Activated CD8-positive, alpha-beta T cell treated with anti-CD3 and anti-CD28 coated beads for 36 hours (primary cell): ENCODE results near the gene TOR2A. TPM values are rescaled to one million over a fixed set of nuclear protein-coding genes. Genes with fewer than 3 reads are reported as not detected.

Experiments used
- ATAC-seq: fragments of 200-7000 bp; cut with Tn5 transposase; one replicate; pipeline ENCODE4 v1.10.0; 2021; ENCODE audit warnings: mild to moderate bottlenecking, moderate library complexity
- CTCF ChIA-PET: fragments of 350-600 bp; sonication (Branson Sonifier 250); formaldehyde crosslinking; loops from one replicate; lab custom pipeline; 2021; ENCODE audit warnings: antibody characterized with exemption; lab: Charles Lee
- POLR2A ChIA-PET: fragments of 350-600 bp; sonication (Branson Sonifier 250); formaldehyde crosslinking; loops from one replicate; lab custom pipeline; 2021; ENCODE audit warnings: antibody characterized with exemption; lab: Charles Lee
- DNase-seq: peaks from one replicate; pipeline ENCODE4 v3.0.0-alpha.2; 2020
- H3K27ac Mint-ChIP-seq: one replicate; pipeline ENCODE4 v1.8.0; 2021; ENCODE audit warnings: mild to moderate bottlenecking, mixed read lengths
- H3K27me3 Mint-ChIP-seq: one replicate; pipeline ENCODE4 v1.8.0; 2021; ENCODE audit warnings: mixed read lengths
- H3K36me3 Mint-ChIP-seq: one replicate; pipeline ENCODE4 v1.8.0; 2021; ENCODE audit warnings: low read depth, mixed read lengths
- H3K4me1 Mint-ChIP-seq: one replicate; pipeline ENCODE4 v1.8.0; 2021; ENCODE audit warnings: low read depth, mixed read lengths
- H3K4me3 Mint-ChIP-seq: one replicate; pipeline ENCODE4 v1.8.0; 2021; ENCODE audit warnings: mild to moderate bottlenecking, moderate library complexity, mixed read lengths
- H3K9me3 Mint-ChIP-seq: one replicate; pipeline ENCODE4 v1.8.0; 2021; ENCODE audit warnings: mixed read lengths
- intact Hi-C: fragments of 100-400 bp; cut with micrococcal nuclease; formaldehyde crosslinking; loops from one replicate; pipeline ENCODE4 v1.10.0; 2022
- total RNA-seq, 2 experiments: library from RNA; stranded (reverse); gene quantifications; one replicate each; pipeline ENCODE4 v1.2.3, GENCODE V29; 2021
- TF ChIP-seq, protein P1 (sequence below): fragments of 200-600 bp; IDR thresholded peaks from one replicate; pipeline ENCODE4 v1.8.0; 2022; ENCODE audit warnings: antibody characterized with exemption, mild to moderate bottlenecking

Gene TOR2A
- total RNA-seq, 2 experiments from 2014 or later = 14.4 to 16.1 TPM

DNA sequence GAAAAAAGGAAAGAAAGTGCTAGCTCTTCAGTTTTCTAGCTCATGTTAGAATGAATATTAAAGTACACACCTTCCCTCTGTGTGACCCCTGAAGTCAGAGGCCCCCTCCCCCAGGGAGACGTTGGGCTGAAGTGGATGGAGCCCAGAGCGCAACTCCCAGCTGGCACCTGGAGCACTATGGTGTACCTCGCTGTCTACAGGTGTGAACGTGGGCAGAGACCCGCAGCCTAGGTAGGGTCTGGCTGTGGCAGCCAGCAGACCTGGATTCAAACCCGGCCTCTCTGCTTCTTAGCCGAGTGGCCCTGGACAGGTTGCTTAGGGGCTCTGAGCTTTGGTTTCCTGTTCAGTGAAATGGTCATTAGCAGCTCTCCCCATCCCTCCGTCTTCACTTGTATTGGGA is 6.3 kb downstream of the TOR2A start:
- H3K36me3 Mint-ChIP-seq = peaks cover 2% of the 10 kb centered on the region

DNA sequence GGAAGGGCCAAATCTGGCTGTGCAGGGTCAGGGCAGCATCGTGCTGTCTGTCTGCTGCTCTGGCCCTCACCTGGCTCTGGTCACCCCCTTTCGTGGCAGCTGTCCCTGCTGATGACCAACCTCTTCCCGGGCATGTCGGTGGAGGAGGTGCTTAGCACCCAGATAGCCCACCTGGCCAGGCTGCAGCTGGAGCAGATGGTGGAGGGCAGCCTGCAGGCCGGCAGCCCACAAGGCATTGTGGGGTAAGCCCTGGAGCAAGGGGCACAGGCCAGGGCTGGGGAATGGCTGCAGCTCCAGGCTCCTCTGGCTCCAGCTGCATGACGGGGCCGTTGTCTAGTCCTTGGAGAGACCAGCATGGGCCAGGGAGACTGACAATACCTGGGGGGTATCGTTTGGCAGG is 8.2 kb downstream of the TOR2A start:
- H3K4me3 Mint-ChIP-seq = no peak overlapping the region
- no peak for ATAC-seq
- TF ChIP-seq, protein P1, sequence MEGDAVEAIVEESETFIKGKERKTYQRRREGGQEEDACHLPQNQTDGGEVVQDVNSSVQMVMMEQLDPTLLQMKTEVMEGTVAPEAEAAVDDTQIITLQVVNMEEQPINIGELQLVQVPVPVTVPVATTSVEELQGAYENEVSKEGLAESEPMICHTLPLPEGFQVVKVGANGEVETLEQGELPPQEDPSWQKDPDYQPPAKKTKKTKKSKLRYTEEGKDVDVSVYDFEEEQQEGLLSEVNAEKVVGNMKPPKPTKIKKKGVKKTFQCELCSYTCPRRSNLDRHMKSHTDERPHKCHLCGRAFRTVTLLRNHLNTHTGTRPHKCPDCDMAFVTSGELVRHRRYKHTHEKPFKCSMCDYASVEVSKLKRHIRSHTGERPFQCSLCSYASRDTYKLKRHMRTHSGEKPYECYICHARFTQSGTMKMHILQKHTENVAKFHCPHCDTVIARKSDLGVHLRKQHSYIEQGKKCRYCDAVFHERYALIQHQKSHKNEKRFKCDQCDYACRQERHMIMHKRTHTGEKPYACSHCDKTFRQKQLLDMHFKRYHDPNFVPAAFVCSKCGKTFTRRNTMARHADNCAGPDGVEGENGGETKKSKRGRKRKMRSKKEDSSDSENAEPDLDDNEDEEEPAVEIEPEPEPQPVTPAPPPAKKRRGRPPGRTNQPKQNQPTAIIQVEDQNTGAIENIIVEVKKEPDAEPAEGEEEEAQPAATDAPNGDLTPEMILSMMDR = no peak
- no peaks in the 10 kb centered on the region for H3K9me3 Mint-ChIP-seq
- no peak overlapping the region for H3K27ac Mint-ChIP-seq
- H3K4me1 Mint-ChIP-seq = no peaks in the 10 kb centered on the region
- intact Hi-C loops = no loop called here
- H3K36me3 Mint-ChIP-seq = no peaks in the 10 kb centered on the region
- H3K27me3 Mint-ChIP-seq = no peaks in the 10 kb centered on the region
- ChIA-PET CTCF (interaction anchor here (2.8 kb wide), 1 partner anchor 8 kb away, joined by 8 read pairs; the partner anchor contains the start of gene TOR2A), POLR2A (no interaction called here)
- no peak for DNase-seq

More for the DNA sequence above, 6.3 kb downstream of the TOR2A start:
- CTCF ChIA-PET = interaction anchor here (0.9 to 1.3 kb wide), 4 partner anchors 36 to 224 kb away, joined by 3 to 4 read pairs (median 4); no protein-coding TSS in a partner anchor
- Mint-ChIP-seq H3K4me1 (peaks cover 3% of the 10 kb centered on the region), H3K9me3 (no peaks in the 10 kb centered on the region), H3K27me3 (no peaks in the 10 kb centered on the region), H3K27ac (no peak overlapping the region), H3K4me3 (no peak overlapping the region)
- POLR2A ChIA-PET = interaction anchor here (0.8 kb wide), 1 partner anchor 13 kb away, joined by 3 read pairs; the partner anchor contains the start of gene PTRH1
- TF ChIP-seq, protein P1 = no peak
- ATAC-seq = no peak
- intact Hi-C loops = no loop called here
- no peak for DNase-seq

DNA sequence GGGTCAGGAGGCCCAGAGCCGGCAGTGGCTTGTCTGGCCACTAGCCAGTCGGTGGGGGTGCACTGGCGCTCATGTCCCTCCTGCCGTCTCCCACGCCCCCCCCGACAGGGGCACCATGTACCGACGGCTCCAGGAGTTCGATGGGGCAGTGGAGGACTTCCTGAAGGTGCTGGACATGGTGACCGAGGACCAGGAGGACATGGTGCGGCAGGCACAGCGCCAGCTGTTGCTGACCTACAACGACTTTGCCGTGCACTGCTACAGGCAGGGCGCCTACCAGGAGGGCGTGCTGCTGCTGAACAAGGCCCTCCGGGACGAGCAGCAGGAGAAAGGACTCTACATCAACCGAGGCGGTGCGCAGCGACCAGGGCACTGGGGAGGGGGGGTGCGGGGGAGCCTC is 11.1 kb downstream of the TOR2A start:
- ChIA-PET POLR2A (interaction anchor here (0.6 to 1.1 kb wide), 3 partner anchors 13 to 982 kb away, joined by 3 to 5 read pairs (median 3); no protein-coding TSS in a partner anchor), CTCF (no interaction called here)
- ATAC-seq (no peak), DNase-seq (no peak)
- TF ChIP-seq, protein P1 = no peak
- intact Hi-C loops = no loop called here
- Mint-ChIP-seq H3K4me1 (peaks cover 21% of the 10 kb centered on the region), H3K4me3 (no peak overlapping the region), H3K36me3 (no peaks in the 10 kb centered on the region), H3K27me3 (no peaks in the 10 kb centered on the region), H3K27ac (no peak overlapping the region), H3K9me3 (no peaks in the 10 kb centered on the region)

DNA sequence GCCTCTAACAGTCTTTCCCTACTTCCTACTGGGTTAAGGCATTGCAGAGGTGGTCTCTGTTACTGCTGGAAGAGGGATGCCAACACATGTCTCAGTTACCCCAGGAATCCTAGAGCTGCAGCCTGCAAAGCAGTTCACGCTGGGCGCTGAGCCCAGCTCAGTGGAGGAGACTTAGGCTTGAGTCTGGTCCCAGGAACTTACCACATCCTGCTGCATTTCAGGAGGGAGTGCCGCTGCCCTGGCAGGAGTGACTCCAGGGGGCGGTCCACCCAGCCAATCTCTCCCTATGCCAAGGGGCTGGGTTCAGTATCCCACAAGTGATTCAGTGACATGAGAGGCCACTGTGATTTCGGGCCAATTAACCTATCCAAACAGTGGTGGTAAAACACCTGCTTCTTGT is 11.7 kb downstream of the TOR2A start:
- CTCF ChIA-PET = interaction anchor here (2.6 kb wide), 1 partner anchor 11 kb away, joined by 9 read pairs; the partner anchor contains the start of gene TOR2A
- Mint-ChIP-seq H3K27ac (no peak overlapping the region), H3K9me3 (no peaks in the 10 kb centered on the region), H3K36me3 (no peaks in the 10 kb centered on the region), H3K4me3 (no peak overlapping the region), H3K27me3 (no peaks in the 10 kb centered on the region), H3K4me1 (peaks cover 21% of the 10 kb centered on the region)
- no peak for ATAC-seq
- intact Hi-C loops = no loop called here
- no peak for DNase-seq
- TF ChIP-seq, protein P1 = no peak
- POLR2A ChIA-PET = interaction anchor here (0.7 to 1.1 kb wide), 2 partner anchors 12 to 36 kb away, joined by 3 read pairs; no protein-coding TSS in a partner anchor

DNA sequence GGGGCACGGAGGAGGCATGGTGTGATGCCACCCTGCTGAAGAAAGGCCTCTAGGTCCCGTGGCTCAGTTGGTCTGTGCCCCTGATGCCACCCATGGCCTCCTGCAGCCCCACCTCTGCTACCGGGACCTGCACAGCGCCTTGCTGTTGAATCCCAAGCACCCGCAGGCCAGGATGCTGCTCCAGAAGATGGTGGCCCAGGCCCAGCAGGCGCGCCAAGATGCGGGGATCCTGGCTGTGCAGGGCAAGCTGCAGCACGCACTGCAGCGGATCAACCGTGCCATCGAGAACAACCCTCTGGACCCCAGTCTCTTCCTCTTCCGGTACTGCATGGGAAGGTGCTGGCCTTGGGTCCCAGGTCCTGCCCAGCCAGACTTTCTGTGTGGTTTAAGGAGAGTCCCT is 12.1 kb downstream of the TOR2A start:
- peaks cover 21% of the 10 kb centered on the region for H3K4me1 Mint-ChIP-seq
- no peak overlapping the region for H3K4me3 Mint-ChIP-seq
- DNase-seq = no peak
- no peak overlapping the region for H3K27ac Mint-ChIP-seq
- POLR2A ChIA-PET = no interaction called here
- no peaks in the 10 kb centered on the region for H3K36me3 Mint-ChIP-seq
- intact Hi-C loops = no loop called here
- CTCF ChIA-PET = interaction anchor here (2.6 kb wide), 1 partner anchor 12 kb away, joined by 9 read pairs; the partner anchor contains the start of gene TOR2A
- H3K9me3 Mint-ChIP-seq = no peaks in the 10 kb centered on the region
- TF ChIP-seq, protein P1 = no peak
- H3K27me3 Mint-ChIP-seq = no peaks in the 10 kb centered on the region
- ATAC-seq = no peak
